A549 treated with GW870086 at 1 μM for 4 hours (cell line): ENCODE measurements around the gene GPSM1. TPM values are rescaled to one million over a fixed set of nuclear protein-coding genes. Genes with fewer than 3 reads are reported as not detected.

ENCODE experiments used
- total RNA-seq: library from RNA; stranded (reverse); fragments of 200-300 nt; extraction: Qiagen RNA extraction; gene quantifications from 5 replicates; pipeline ENCODE4 v1.2.3, GENCODE V29; 2022; ENCODE audit warnings: low read depth

GPSM1 gene, protein sequence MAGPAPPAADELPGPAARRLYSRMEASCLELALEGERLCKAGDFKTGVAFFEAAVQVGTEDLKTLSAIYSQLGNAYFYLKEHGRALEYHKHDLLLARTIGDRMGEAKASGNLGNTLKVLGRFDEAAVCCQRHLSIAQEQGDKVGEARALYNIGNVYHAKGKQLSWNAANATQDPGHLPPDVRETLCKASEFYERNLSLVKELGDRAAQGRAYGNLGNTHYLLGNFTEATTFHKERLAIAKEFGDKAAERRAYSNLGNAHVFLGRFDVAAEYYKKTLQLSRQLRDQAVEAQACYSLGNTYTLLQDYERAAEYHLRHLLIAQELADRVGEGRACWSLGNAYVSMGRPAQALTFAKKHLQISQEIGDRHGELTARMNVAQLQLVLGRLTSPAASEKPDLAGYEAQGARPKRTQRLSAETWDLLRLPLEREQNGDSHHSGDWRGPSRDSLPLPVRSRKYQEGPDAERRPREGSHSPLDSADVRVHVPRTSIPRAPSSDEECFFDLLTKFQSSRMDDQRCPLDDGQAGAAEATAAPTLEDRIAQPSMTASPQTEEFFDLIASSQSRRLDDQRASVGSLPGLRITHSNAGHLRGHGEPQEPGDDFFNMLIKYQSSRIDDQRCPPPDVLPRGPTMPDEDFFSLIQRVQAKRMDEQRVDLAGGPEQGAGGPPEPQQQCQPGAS
- 8.8 to 14.0 TPM (median 12.7 TPM) in 5 replicates for total RNA-seq

DNA sequence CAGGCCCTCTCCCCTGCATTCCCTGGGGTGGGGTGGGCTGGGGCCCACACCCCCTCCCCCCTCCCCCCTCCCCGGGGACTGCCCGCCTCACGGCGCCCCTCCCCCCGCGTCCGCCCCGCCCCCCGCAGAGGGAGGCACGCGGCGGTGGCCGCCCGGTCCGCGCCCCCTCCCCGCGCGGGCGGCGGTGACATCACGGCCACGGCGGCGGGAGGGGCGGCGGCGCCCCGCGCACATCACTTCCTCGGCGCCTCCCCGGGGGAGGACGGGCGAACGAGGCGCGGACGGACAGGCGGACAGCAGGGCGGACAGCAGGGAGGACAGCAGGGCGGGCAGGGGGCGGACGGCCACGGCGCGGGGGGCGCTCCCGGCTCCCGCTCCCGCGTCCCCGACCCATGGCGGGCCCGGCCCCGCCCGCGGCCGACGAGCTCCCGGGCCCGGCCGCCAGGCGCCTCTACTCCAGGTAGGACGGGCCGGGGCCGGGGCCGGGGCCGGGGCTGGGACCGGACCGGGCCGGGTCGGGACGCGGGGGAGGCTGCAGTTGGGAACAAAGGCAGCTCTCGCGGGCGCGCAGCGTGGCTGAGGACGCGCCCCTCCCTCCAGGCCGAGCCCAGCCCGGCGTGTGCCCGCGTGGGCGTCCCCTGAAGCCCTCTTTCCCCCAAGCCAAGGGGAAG is at the start of gene GPSM1:
Gene GPSM1 (plus strand): TSS at position 236 of the 671 bp plus-strand sequence. CDS start 157 bp downstream, at position 393.

DNA sequence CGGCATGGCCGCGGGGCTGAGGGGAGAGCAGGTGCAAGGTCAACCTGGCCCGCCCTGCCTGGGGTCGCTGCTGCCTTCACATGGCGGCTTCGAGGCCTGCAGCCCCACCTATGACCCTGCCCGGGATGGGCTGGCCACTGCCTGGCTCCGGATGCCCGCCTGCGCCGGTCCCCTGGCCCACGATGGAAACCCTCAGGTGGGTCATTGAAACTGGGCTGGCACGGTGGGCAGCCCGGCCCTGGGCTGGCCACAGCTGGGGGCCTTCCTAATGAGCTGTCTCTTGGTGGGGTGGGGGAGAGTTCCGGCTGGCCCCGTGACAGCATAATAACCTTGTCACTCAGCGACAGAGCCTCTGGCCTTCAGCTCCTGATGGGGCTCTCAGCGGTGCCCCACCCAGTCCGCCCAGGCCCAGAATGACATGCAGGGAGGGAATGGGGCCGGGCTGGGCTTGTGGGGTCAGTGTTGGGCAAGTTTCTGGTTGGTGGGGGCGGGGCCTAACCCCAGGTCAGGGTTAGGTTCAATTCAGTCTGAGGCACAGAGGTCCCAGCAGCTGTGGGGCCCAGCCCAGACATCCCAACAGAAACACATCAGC is 23.4 kb upstream of the GPSM1 start, which contains the start of gene CCDC187:
Gene CCDC187 (minus strand): TSS at position 270 of the 592 bp plus-strand sequence. CDS start 264 bp downstream, at position 6.

DNA sequence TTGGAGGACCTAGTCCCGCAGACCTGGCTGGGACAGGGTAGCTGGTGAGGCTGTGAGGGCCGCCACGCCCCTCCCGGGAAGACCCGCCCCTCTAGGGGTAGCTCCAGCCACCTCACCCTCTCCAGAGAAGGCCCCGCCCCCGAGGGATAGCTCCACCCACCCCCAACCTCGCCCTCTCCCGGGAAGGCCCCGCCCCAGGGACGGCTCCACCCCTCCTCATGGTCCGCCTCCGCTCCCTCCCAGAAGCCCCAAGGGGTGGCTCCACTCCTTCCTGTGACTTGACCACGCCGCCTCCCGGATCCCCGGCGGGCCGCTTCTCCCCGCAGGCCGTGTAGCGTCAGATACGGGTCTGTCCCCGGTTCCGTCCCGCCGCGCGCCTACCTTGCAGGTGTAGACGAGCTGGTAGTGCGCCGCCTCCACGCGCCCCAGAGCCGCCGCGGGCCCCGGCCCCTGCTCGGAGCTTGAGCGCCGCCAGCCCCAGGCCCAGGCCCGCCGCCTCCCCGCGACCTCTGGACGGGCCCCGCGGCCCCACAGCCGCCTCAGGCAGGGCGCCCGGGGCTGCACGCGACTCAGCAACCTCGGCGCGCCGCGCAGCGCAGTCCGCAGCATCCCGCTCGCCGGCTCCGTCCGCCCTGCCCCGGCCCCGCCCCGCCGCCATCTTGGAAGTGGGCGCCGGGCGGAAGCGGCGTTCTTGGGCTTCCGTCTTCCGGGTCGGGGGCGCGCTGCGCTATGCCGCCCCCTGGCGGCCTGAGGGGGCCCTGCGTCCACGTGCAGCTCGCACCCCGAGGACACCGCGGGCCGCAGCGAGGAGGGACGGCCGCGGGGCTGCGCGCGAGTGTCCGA is 36.0 kb downstream of the GPSM1 start, which contains the start of gene DNLZ:
Gene DNLZ (minus strand): TSS at position 639 of the 843 bp plus-strand sequence. CDS start 30 bp downstream, at position 609.

DNA sequence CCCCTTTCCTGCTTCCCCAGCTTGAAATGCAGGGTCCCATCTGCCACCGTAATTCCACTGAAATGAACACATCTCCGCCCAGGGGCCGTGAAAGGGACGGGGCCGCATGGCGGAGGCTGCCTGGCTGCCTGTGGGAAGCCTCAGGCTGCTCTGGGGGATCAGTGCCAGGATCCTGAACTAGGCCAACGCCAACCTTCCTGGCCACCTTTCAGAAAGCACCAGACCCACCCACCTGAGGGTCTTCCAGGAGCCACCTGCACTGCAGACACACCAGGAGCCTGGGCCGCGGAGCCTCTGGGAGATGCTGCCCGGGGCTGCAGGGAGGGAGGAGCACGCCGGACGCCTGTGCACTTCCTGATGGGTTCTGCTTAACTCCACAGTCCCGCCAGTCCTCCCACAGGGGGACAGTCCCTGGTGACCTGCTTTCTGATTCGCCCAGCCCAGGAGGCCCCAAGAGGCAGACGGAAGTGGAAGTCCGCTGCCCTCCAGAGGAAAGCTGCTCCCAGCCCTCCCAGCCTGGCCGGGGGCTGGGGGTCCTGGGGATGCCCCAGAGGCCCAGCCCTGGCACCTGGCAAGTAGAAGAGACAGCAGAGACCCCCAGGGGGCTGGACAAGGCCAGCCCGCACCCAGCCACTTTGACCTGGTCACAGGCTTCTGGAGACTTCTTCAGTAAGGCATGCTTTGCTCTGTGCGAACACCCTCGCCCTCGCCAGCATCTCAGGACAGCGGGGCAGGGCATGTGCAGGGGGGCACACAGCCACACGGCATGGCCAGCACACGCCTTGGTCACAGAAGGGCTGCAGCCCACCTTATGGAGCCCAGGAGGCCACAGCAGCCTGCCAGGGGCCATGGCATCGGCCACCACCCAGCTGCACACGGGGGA is 46.2 kb downstream of the GPSM1 start, which contains the start of gene CARD9:
Gene CARD9 (minus strand): TSS at position 370 of the 883 bp plus-strand sequence. CDS start 1,591 bp downstream, outside the sequence.

DNA sequence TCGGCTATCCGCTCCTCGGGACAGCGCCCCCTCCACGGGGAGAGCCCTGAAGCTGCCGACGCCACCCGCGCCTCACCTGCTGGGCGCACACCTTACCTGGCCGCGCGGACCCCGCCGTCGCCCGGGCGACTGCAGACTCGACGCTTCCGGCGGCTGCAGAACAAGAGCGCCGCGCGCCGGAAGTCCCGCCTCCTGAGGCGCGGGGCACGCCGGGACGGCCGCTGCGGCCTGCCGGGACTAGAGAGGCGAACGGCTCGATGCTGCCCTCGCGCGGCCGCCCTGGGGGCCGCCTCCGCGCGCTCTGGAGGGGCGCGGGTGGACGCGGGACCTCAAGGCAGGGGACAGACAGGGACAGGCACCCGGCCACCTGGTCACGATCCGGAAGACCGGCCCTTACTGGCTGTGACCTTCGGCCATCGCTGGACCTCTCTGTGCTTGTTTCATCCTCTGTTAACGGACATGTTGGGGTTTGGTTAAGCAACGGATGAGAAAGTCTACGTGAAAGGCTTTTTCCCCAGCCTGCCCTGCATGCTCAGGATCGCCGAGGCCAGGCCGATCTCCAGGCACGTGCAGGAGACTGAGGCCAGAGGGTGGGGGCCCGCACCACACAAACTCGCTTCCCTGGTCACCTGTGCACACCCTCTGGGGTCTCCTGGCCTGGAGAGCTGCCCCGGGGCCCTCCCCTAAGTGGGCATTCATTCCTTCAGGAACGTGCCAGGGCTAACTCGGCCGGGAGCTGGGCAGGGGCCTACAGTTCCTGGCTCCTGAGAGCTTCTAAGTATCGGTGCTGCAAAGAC is 72.9 kb downstream of the GPSM1 start, which contains the start of gene SNAPC4:
Gene SNAPC4 (minus strand): TSS at position 133 of the 797 bp plus-strand sequence. CDS start 1,742 bp downstream, outside the sequence.

Other genes starting within 250 kb of the GPSM1 start
- 27.5 to 38.0 TPM (median 35.5 TPM) in 5 replicates for gene NACC2, start 232.2 kb upstream of the GPSM1 start, total RNA-seq
- gene TMEM250, start 208.7 kb upstream of the GPSM1 start, total RNA-seq, result 32.2 to 44.1 TPM (median 43.5 TPM) in 5 replicates
- 0.07 to 0.13 TPM (median 0.08 TPM) in 4 of 5 replicates, not detected in the other for gene LHX3, start 122.4 kb upstream of the GPSM1 start, total RNA-seq
- 24.5 to 28.7 TPM (median 27.0 TPM) in 5 replicates for gene QSOX2, start 81.7 kb upstream of the GPSM1 start, total RNA-seq
- gene CCDC187, start 23.4 kb upstream of the GPSM1 start, total RNA-seq, result 0.01 TPM in 2 of 5 replicates, not detected in the others
- gene DNLZ, start 36.2 kb downstream of the GPSM1 start, total RNA-seq, result 28.1 to 45.8 TPM (median 35.7 TPM) in 5 replicates
- gene CARD9, start 46.1 kb downstream of the GPSM1 start, total RNA-seq, result 0.82 to 1.9 TPM (median 1.2 TPM) in 5 replicates
- 10.3 to 13.0 TPM (median 12.7 TPM) in 5 replicates for gene SNAPC4, start 72.6 kb downstream of the GPSM1 start, total RNA-seq
- gene ENTR1, start 83.1 kb downstream of the GPSM1 start, total RNA-seq, result 55.9 to 75.2 TPM (median 71.3 TPM) in 5 replicates
- gene PMPCA, start 83.1 kb downstream of the GPSM1 start, total RNA-seq, result 78.0 to 93.9 TPM (median 85.1 TPM) in 5 replicates
- 14.2 to 20.7 TPM (median 19.7 TPM) in 5 replicates for gene INPP5E, start 112.3 kb downstream of the GPSM1 start, total RNA-seq
- 49.6 to 61.9 TPM (median 60.6 TPM) in 5 replicates for gene SEC16A, start 155.5 kb downstream of the GPSM1 start, total RNA-seq
- 8.3 to 12.4 TPM (median 10.8 TPM) in 5 replicates for gene NOTCH1, start 218.5 kb downstream of the GPSM1 start, total RNA-seq